Measurements from ENCODE around the gene TRAPPC2L.

Gene TRAPPC2L

DNA sequence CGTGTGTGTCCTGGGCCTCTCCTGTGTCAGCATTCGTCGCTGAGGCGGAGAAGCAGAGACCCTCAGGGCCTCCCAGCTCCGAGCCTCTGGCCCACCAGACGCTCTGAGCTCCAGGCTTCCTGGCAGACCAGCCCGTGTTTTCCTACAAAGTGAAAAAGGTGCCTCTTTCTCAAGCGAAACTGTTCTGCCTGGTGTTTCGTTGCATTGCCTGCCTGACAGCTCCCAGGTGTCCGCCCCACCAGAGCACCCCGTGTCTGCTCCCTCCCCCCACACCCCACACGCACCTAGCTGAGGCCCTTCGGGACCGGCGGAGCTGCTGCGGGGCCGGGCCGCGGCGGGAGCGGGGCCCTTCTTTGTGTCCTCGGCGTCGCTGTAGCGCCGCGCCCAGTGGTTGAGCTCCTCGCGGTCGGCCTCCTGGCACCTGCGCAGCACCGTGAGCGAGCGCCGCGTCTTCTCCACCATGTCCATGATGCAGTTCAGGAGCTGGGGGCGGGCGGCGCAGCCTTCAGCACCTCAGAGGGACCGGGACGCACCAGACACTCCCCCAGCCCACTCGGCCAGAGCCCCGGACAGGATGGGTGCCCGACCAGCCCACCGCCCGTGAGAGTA lies 24.2 kb downstream of the TRAPPC2L start:
- no peak overlapping the region for H3K27ac ChIP-seq
- intact Hi-C loops (cut with DNase I; ENCODE audit: low total_unique reads): no loop called here
- H3K9me3 ChIP-seq: no peaks in the 10 kb centered on the region
- DNase-seq: no peak
- peaks cover 0 to 10% (median 0%) of the 10 kb centered on the region in 4 donors for H3K4me1 ChIP-seq
- peaks cover 0 to 4% (median 0%) of the 10 kb centered on the region in 3 donors for H3K36me3 ChIP-seq
- H3K27me3 ChIP-seq: peaks cover 0 to 73% of the 10 kb centered on the region in 2 donors
- TF ChIP-seq, protein P1, sequence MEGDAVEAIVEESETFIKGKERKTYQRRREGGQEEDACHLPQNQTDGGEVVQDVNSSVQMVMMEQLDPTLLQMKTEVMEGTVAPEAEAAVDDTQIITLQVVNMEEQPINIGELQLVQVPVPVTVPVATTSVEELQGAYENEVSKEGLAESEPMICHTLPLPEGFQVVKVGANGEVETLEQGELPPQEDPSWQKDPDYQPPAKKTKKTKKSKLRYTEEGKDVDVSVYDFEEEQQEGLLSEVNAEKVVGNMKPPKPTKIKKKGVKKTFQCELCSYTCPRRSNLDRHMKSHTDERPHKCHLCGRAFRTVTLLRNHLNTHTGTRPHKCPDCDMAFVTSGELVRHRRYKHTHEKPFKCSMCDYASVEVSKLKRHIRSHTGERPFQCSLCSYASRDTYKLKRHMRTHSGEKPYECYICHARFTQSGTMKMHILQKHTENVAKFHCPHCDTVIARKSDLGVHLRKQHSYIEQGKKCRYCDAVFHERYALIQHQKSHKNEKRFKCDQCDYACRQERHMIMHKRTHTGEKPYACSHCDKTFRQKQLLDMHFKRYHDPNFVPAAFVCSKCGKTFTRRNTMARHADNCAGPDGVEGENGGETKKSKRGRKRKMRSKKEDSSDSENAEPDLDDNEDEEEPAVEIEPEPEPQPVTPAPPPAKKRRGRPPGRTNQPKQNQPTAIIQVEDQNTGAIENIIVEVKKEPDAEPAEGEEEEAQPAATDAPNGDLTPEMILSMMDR (IDR thresholded peaks at IDR 0.05): no peak
- H3K4me3 ChIP-seq: no peak overlapping the region

DNA sequence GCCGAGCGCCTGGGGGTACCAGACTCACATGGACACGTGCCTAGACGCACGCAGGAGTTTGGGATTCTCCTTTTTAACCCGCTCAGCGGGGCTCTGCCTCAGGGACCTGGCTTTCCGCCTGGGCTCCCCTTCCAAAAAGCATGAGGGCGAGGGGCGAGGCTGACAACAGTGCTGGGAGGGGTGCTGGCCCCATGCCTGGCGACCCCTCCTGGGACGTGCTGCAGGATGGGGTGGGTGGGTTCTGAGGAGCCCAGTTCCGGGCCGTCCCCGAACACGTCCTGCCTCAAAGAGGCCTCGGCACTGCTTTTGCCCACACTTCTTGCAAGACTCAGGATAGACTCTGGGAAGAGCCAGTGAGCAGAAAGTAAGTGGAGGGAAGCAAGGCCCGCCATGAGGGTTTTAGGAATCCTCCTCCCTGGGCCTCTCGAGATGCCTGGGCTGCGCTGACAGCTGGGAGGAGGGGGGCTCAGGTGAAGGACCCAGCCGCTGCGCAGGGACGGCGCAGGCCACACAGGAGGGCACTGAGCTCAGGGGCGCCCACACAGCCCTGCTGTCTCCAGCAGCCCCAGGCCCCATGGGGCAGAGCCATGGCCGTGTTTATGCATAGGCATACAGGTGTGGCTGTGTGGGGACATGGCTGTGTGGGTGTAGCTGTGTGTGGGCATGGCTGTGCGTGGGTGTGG lies 24.9 kb downstream of the TRAPPC2L start:
- TF ChIP-seq, protein P1 (IDR thresholded peaks at IDR 0.05): no peak
- H3K4me1 ChIP-seq: peaks cover 0 to 10% (median 0%) of the 10 kb centered on the region in 4 donors
- no peak for DNase-seq
- no peak overlapping the region for H3K4me3 ChIP-seq
- intact Hi-C loops (cut with DNase I; ENCODE audit: low total_unique reads): no loop called here
- H3K9me3 ChIP-seq: no peaks in the 10 kb centered on the region
- H3K27ac ChIP-seq: no peak overlapping the region
- H3K36me3 ChIP-seq: peaks cover 0 to under 1% (median 0%) of the 10 kb centered on the region in 3 donors
- peaks cover 0 to 75% of the 10 kb centered on the region in 2 donors for H3K27me3 ChIP-seq

DNA sequence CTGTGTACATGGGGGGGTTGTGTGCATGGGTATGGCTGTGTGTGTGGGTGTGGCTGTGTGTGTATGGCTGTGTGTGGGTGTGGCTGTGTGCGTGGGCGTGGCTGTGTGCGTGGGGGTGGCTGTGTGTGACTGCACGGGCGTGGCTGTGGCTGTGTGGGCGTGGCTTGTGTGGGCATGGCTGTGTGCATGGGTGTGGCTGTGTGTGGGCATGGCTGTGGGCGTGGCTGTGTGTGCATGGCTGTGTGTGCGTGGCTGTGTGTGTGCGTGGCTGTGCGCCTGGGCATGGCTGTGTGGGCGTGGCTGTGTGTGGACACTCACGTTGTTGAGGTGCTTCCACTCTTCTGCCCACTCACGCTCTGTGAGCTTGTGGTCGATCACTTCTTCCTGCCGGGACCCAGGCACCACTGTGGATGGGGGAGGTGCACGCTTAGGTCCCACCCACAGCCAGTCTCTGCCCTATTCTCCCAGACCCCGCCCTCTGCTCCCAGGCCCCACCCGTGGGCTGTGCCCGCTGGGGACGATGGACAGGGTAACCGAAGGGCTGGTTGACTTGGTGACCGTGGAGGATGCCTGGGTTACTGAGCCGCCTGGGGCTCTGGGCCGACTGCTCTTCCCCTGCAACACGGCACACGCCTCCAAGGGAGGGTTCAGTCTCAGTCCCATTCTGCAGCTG lies 25.6 kb downstream of the TRAPPC2L start:
- TF ChIP-seq, protein P1 (IDR thresholded peaks at IDR 0.05): no peak
- no peak overlapping the region for H3K4me3 ChIP-seq
- H3K27me3 ChIP-seq: peaks cover 0 to 71% of the 10 kb centered on the region in 2 donors
- intact Hi-C loops (cut with DNase I; ENCODE audit: low total_unique reads): no loop called here
- peaks cover 0 to 10% (median 0%) of the 10 kb centered on the region in 4 donors for H3K4me1 ChIP-seq
- H3K27ac ChIP-seq: no peak overlapping the region
- H3K36me3 ChIP-seq: no peaks in the 10 kb centered on the region
- H3K9me3 ChIP-seq: no peaks in the 10 kb centered on the region
- no peak for DNase-seq

DNA sequence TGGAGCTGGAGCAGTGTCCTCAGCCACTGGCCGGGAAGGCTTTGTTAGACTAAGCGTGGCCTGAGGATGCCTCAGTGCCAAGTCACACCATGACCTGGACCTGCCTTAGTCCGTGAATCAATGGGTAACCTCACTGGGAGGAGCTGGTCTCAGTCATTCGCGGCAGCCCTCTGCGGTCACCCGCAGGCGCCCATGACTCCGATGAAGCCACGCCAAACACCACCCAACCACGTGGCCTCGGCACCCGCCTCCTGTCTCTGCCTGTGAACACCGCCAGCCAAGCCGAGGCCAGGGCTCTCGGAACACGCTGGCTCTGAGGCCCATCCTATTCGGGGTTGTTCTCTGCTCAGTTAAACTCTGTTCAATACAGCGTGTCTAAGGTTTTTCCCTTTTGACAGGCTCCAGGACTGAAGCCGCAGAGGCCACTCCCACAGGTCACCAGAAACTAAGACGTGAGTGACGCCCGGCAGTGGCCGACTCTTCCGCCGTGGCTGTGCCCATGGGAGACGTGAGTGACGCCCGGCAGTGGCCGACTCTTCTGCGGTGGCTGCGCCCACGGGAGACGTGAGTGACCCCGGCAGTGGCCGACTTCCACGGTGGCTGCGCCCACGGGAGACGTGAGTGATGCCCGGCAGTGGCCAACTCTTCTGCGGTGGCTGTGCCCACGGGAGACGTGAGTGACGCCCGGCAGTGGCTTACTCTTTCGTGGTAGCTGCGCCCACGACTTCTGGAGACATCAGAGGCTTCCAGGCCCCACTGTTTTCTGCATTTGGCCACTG lies 26.4 kb downstream of the TRAPPC2L start:
- Histone ChIP-seq H3K27ac (no peak overlapping the region), H3K9me3 (no peaks in the 10 kb centered on the region), H3K27me3 (peaks cover 0 to 63% of the 10 kb centered on the region in 2 donors), H3K4me1 (peaks cover 0 to 10% (median 0%) of the 10 kb centered on the region in 4 donors), H3K4me3 (no peak overlapping the region), H3K36me3 (no peaks in the 10 kb centered on the region)
- TF ChIP-seq, protein P1 (IDR thresholded peaks at IDR 0.05): no peak
- intact Hi-C loops (cut with DNase I; ENCODE audit: low total_unique reads): no loop called here
- no peak for DNase-seq

DNA sequence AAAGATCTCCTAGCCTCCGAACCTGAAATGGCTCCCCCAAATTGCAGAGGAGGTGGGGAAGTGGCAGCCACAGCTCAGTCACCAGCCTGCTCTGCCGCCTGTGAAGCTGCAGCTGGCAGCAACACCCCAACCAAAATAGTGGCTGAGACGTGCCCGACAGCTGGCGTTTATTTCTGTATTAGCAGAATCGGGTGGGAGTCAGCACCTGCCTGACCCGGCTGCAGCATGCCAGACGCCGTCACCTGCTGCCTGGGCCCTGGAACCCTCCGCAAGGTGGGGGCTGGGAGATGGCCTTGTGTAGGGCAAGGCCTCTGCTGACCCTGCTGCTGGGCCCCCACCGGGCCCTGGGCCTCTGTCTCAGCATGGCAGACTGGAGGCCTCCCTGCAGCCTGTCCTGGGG lies 27.0 kb downstream of the TRAPPC2L start:
- H3K4me3 ChIP-seq: no peak overlapping the region
- DNase-seq: no peak
- TF ChIP-seq, protein P1 (IDR thresholded peaks at IDR 0.05): no peak
- intact Hi-C loops (cut with DNase I; ENCODE audit: low total_unique reads): no loop called here
- no peaks in the 10 kb centered on the region for H3K9me3 ChIP-seq
- peaks cover 0 to 10% (median 0%) of the 10 kb centered on the region in 4 donors for H3K4me1 ChIP-seq
- no peak overlapping the region for H3K27ac ChIP-seq
- H3K36me3 ChIP-seq: no peaks in the 10 kb centered on the region
- peaks cover 0 to 64% of the 10 kb centered on the region in 2 donors for H3K27me3 ChIP-seq
